HG02798 (cell line): Measurements from ENCODE around the gene TPCN2.
"Not testable (repeated sequence)": the region's sequence is repeated elsewhere in the genome, so short reads cannot be mapped to it uniquely, and the experiment has no call there.

Source experiments
- ATAC-seq: cut with Tn5 transposase; IDR thresholded peaks from one replicate; pipeline ENCODE4 v1.9.1; 2021; ENCODE audit warnings: mild to moderate bottlenecking; ENCODE audit not compliant: unreplicated experiment, poor library complexity

TPCN2 gene

GRCh38 chr11:69121621-69122325 lies 73.0 kb downstream of the TPCN2 start:
- no peak for ATAC-seq

DNA sequence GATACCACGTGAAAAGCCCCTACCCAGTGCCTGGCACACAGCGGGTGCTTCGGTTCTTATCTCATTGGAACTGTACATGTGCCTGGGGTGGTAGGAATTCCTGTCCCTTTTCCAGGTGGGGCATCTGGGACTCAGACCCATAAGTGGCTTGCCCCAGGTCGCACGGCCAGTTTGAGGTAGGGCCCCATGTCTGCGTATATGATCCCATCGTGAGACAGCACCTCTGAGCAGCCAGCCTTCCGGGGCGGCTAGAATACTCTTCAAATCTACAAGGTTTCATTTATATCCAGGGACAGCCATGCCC lies 73.5 kb downstream of the TPCN2 start:
- no peak for ATAC-seq

GRCh38 chr11:69122630-69123431 lies 74.1 kb downstream of the TPCN2 start:
- ATAC-seq: no peak

DNA sequence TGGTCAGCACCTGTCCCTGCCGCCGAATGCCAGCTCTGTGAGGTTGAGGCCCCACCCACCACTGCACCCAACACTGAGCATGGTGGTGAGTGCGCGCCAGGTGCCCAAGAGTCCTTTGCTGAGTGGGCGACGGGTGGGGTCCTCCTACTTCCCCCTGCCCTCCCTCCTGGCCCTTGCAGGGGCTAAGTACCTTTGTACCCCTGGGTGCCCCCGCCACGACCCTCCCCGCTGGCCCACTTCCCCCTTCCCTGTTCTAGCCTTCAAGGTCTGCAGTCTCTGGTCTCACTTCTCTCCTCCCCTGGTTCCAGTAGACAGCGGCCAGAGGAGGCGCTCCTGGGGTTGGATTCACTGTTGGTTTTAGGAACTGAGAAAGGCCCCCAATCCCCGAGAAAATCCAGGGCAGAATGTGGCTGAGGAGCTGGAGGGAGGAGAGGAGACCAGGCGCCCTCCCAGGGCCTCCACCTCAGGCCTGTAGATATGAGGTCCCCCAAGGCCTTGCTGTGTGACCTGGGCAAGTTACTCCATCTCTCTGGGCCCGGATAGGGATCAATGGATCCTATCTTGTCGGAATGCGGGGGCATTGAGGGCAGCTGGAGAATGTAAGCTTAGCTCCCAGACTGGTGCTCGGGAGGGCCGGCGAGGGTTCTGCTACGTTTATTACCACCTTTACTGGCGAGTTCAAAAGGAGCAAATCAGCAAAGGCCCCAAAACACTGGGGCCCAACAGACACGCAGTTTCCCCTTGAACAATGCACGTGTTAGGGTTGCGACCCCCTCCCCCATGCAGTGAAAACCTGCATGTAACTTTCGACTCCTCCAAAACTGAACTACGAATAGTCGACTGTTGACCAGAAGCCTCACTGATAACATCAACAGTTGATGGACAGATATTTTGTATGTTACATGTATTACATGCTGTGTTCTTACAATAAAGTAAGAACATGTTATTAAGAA lies 75.1 kb downstream of the TPCN2 start:
- no peak for ATAC-seq

GRCh38 chr11:69125861-69126260 lies 77.1 kb downstream of the TPCN2 start:
- no peak for ATAC-seq

DNA sequence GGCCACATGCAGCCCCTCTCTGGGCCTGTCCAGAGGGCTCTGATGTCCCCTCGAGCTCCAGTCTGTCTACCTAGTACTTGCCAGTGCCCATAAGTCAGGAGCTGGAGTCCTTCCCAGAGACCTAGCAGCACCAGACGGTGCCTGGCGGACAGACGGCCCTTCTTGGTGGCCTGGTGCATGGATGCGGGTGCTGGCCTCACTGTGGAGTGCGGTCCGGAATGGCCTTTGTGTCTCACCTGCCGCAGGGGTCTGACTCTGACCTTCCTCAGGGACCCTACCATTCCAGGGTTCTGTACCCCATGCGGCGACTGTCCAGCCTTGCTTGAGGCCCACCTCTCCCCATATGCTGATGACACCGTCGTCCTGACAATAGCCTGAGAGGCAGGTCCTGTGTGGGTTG lies 77.6 kb downstream of the TPCN2 start:
- no peak for ATAC-seq

- no peak for ATAC-seq
Measured at GRCh38 chr11:69127081-69127850, 78.5 kb downstream of the TPCN2 start.

DNA sequence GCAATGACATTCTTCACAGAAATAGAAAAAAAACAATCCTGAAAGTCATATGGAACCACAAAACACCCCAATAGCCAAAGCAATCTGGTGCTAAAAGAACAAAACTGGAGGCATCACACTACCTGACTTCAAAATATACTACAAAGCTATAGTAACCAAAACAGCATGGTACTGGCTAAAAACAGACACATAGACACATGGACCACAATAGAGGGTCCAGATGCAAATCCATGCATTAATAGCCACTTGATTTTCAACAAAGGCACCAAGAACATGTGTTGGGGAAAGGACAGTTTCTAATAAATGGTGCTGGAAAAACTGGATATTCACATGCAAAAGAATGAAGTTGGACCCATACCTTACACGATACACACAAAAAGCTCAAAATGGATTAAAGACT lies 79.2 kb downstream of the TPCN2 start:
- ATAC-seq: no peak

DNA sequence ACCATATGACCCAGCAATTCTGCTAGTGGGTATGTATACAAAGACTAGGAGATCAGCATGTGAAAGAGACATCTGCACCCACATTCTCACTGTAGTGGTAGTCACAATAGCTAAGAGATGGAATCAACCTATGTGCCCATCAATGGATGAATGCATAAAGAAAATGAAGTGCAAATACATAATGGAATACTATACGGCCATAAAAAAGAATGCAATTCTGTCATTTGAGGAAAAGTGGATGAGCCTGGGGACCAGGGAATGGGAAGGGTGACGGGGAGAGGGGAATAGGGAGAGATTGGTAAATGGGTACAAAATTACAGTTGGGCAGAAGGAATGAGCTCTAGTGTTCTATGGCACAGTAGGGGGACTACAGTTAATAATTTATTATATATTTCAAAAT lies 80.3 kb downstream of the TPCN2 start:
- ATAC-seq: no peak

GRCh38 chr11:69129647-69130046 lies 80.9 kb downstream of the TPCN2 start:
- ATAC-seq: no peak

DNA sequence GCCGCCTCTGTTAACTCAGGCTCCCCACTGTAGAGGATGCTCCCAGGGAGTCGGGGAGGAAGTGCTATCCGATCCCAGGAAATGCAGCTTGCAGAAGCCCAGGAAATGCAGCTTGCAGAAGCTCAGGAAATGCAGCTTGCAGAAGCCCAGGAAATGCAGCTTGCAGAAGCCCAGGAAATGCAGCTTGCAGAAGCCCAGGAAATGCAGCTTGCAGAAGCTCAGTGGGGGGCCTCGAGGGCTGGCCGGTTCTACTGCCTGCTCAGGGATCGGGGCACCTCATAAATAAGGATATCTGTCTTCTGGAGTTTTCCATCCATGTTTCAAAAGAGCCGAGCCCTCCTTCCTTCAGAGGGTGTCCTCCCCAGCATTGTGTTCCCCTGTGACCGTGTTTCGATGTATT lies 81.9 kb downstream of the TPCN2 start:
- ATAC-seq: no peak

DNA sequence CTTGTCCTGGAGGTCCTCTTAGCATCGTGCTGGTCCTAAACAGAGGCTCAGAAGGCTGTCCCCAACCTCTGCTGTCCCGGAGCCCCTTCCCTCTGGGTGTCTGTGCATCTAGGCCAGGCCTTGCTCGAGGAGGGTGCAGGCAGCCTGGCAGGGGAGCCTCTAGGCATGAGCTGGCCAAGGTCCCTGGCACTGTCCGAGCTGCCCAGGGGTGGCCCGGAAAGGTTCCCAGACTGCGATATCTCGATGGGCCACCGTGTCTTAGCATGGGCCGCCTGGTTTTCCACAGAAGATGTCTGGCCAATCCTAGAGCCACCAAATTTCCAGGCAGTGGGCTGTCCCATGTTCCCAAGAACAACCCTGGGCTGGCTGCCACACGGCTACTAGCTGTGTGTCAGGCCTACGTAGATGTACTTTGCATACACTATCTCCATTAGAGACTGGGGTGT lies 82.4 kb downstream of the TPCN2 start:
- no peak for ATAC-seq

- ATAC-seq: no peak
Measured at GRCh38 chr11:69131644-69132300, 83.0 kb downstream of the TPCN2 start.

GRCh38 chr11:69132301-69132670 lies 83.6 kb downstream of the TPCN2 start:
- no peak for ATAC-seq

- no peak for ATAC-seq
Measured at GRCh38 chr11:69133251-69133650, 84.5 kb downstream of the TPCN2 start.

DNA sequence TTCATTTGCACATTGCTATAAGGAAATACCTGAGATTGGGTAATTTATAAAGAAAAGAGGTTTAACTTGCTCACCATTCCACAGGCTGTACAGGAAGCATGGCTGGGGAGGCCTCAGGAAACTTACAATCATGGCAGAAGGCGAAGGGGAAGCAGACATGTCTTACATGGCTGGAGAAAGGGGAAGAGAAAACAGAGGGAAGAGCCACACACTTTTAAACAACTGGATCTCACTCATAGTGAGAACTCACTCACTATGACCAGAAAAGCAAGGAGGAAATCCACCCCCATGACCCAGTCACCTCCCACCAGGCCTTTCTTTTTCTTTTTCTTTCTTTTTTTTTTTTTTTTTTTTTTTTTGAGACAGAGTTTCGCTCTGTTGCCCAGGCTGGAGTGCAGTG lies 85.5 kb downstream of the TPCN2 start:
- not testable (repeated sequence) for ATAC-seq

DNA sequence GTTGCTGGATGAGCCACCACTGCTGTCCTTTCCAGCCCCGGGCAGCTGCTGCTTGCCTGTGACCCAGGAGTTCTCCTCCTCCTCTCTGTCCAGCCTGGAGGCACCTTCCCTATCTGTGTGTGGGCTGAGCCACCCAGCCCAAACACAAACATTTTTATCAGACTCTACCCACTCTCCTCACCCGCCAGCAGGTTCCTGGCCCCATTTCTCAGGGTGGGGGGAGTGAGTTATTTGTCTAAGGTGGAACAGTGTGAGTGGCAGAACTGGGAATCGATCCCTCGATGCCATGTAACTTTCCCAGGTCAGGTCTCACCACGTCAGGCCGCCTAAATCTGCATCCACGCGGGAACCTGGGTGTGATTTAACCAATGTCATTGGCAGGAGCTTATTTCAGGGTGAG lies 86.2 kb downstream of the TPCN2 start:
- no peak for ATAC-seq

DNA sequence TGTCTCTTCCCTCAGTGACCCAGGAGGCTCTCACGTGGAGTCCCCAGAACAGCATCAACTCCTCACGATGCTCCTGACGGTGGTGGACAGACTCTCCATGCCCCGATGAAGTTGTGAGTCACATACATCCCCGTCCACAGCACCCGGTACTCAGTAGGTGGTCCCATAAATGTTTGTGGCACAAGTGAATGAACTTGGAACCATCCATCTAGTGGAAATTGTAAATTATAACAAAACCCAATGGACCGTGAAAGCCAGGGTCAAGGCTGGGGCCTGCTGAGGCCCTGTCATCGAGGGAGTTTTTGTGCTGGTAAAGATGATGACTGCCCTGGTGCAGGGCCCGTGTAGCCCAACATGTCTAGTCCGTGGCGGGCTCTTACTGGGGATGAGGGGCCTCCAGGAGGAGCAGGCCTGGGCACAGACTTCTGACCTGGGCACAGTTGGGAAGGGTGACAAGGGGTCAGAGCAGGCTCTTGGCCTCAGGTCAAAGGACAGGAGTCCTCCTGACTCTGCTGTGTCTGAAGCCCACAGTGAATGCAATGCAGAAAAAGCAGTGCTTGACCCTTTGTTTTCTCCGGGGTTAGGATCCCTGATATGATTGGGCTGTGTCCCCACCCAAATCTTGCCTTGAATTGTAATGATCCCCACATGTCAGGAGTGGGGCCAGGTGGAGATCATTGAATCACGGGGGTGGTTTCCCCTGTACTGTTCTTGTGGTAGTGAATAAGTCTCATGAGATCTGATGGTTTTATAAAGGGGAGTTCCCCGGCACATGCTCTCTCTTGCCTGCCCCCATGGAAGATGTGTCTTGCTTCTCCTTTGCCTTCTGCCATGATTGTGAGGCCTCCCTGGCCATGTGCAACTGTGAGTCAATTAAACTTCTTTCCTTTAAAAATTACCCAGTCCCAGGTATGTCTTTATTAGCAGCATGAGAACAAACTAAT lies 87.0 kb downstream of the TPCN2 start:
- no peak for ATAC-seq

DNA sequence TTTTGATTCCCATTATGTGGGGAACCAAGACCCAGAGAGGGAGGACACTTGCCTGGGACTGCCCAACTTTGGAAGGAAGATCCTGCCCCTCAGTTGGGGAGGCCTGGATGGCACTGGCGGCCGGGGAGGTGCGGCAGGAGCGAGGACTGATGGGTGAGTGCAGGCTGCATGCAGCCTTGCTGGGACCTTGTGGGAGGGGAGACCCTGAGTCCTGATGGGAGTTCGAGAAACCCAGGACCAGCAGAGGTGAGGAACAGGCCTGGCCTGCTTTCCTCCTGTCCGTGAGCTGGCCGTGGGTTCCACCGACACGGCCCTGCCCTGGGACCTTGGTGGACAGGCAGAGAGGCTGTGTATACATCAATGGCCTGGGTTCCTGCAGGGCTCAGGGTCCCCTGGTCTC lies 87.7 kb downstream of the TPCN2 start:
- no peak for ATAC-seq
